Stomach (tissue), 4 donors: ENCODE measurements around the gene FBXO17.

Experiments
- POLR2A ChIP-seq, 4 donors: fragments of 450-650 bp; IDR thresholded peaks; one replicate each; pipeline ENCODE4 v1.6.1; 2016; ENCODE audit warnings: antibody characterized with exemption in 4 of 4, control low read depth in 2 of 4, mild to moderate bottlenecking in 1 of 4, moderate library complexity in 1 of 4
- TF ChIP-seq, protein P1 (sequence below), 7 experiments: fragments of 450-650 bp in 4 of 7; fragments of 200-600 bp in 3 of 7; sonication (generic) in 3 of 7; IDR thresholded peaks; one replicate each; pipeline ENCODE4 v1.5.1; 2016 to 2019; ENCODE audit warnings: antibody characterized with exemption in 7 of 7, control low read depth in 2 of 7, mild to moderate bottlenecking in 1 of 7

GRCh38 chr19:38953677-38954076 is 21.9 kb downstream of the FBXO17 start:
- no peak for TF ChIP-seq POLR2A (IDR thresholded peaks at IDR 0.05)
- TF ChIP-seq, protein P1, sequence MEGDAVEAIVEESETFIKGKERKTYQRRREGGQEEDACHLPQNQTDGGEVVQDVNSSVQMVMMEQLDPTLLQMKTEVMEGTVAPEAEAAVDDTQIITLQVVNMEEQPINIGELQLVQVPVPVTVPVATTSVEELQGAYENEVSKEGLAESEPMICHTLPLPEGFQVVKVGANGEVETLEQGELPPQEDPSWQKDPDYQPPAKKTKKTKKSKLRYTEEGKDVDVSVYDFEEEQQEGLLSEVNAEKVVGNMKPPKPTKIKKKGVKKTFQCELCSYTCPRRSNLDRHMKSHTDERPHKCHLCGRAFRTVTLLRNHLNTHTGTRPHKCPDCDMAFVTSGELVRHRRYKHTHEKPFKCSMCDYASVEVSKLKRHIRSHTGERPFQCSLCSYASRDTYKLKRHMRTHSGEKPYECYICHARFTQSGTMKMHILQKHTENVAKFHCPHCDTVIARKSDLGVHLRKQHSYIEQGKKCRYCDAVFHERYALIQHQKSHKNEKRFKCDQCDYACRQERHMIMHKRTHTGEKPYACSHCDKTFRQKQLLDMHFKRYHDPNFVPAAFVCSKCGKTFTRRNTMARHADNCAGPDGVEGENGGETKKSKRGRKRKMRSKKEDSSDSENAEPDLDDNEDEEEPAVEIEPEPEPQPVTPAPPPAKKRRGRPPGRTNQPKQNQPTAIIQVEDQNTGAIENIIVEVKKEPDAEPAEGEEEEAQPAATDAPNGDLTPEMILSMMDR (IDR thresholded peaks at IDR 0.05), result no peak
